Suppressor macrophage treated with lipopolysaccharide for 4 hours (primary cell): ENCODE data around the gene CCDC171.

ENCODE experiments used
- DNase-seq: peaks from one replicate; pipeline ENCODE4 v3.0.0-alpha.2; 2020

The CCDC171 gene

DNA sequence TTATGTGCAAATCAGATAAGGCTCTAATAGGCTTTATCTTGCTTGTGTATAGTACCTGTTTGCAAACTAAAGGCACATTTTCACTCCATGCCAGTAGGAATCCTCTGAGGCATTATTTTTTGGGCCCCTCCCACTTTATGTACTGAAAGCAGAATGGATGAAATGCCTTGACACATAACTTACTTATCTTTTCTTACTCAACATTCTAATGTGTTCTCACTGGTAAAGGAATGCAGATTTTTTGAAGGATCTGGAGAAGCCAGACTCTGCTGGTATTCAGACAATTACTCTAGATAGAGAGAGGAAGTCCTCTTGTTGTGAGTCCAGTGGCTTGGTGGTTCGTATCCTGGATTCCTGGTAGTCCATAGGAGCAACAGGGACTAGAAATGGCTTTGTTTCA, 336.7 kb downstream of the CCDC171 start:
- DNase-seq, result no peak

DNA sequence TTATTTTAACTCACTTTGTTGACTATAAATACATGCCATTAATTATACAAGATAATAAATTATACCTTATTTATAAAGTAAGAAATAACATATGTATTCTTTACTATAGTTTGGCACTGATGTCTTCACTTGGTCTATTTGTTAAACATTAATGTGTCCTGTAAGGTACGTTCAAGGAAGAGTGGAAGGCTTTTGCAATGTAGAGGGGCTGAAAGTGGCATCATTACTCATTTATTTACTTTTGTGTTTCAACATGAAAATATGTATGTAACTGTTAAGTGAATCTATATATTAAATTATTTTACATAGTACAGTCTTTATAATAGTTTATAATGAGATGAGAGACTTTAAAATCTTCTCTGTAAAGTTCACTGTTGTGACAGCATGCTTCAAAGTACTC, 348.7 kb downstream of the CCDC171 start:
- DNase-seq, result no peak

DNA sequence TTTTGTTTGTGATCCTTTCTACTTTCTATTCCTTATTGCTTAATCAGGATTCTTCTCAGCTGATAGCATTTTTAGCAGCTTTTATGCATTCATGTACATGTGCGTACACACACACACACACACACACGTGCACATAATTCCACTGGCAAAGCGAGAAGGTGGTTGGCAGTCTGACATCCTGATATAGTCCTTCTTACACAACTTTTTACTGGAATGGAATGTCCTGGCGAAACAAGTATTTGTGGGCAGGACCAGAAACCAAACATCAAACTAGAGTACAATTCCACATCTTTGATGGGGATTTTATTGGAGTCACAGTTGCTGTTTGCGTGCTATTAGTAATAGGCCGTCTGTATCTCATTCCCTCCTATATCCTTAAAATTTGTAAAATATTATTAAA, 356.5 kb downstream of the CCDC171 start:
- DNase-seq, result no peak

DNA sequence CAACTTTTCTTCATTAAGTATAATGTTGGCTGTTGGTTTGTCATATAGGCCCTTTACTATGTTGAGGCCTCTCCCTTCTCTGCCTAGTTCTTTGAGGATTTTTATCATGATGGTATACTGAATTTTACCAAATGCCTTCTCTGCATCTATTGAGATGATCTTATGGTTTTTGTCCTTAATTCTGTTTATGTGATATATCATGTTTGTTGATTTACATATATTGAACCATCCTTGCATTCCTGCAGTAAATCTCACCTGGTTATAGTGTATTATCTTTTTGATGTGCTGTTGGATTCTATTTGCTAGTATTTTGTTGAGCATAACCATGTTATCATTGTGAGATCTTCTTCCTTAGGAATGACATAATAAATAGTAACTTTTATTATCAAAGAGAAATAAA, 362.9 kb downstream of the CCDC171 start:
- DNase-seq, result no peak

DNA sequence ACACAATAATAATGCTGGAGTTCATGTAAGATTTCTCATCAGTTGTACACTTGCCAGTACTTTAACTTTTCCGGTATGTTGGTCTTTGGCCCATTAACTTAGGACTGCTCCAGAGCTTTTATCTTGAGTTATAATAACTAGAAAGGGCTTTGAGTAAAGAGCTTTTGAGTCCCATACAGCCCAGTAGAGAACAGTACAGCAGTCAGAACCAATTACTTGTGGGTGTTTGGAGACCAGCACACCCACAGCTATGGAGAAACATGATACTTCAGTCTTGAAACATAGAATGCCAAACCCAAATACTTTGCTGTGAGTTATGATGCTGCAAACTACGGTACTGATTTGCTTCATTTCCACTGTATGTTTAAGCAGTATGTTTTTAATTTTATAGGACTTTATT, 374.3 kb downstream of the CCDC171 start:
- DNase-seq, result no peak

DNA sequence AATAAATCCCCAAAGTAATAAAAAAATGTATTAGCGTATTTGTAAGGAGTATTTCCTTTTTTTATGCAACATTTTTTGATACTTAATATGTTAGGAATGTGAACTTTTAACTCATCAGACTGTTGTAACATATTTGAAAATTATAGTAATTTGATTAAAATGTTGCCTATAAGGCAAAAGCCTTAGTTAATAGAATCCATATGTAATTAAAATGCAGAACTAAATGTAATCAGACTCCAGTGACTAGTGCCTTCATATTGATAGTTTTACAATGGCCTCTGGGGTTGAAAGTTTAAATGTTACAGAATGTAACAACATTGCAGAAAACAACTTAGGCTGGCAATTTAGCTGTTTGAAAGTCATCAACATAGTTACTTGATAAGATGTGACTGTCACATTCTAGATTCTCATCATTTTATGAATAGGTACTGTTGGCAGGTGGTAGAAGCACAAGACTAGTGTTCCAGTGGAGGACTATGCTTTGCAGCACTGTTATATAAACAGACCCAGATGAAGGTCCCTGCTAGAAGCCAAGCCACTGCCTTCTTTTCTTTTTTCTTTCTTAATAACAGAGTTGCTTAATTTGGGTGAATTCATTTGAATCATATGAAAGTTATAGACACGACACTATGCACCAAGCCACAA, 382.9 kb downstream of the CCDC171 start:
- DNase-seq, result no peak

DNA sequence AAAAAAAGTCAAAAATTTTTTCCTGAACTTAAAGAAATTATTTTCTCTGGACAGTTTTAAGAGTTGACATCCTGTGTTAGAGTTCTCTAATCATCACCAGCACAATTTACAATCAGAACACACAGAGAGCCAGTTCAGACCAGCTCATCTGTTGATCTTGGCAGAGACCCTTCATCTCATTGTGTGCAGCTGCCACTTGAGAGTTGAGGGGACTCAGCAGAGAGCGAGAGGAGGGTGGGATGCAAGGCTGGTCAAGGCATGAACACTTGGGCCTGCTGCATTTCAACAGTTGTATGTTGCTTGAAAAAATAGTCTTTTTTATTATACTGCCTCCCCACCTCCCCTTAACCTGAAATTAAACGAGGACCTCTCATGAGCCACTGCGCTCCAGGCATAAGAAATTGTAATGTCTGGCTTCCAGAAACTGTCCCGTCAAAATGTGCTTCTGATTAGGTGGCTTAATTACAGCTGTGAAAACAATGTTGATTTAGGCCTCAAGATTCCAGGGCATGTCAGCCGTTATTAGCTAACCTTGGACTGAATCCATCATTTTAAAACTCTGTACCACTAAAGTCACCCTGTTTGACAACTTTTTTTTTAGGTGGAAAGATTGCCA, 383.6 kb downstream of the CCDC171 start:
- no peak for DNase-seq

DNA sequence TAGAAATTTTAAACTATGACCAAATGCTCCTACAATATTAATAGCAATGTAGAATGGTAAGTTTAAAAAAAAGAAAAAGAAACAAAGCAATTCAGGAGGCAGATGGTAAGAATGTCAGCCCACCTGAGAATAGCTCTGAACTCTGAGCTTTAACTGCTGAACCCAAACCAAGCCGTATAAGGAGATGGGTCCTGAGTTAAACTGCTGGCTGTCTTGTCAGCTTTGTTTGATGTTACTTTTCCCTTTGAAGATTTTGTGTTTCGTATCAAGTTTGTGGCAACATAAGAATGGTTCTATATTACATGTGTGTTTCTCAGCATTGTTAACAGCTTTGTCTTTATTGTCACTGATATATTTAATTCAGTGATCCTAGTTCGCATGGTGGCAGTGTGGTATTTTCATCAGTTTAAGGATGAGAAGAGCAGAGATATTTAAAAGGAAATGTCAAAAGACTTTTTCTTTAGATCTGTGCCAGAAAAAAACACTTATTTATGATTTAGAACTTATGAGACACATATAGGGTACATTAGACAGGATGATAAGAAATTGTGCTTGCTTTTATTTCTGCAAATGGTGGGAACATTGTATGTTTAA, 390.1 kb downstream of the CCDC171 start:
- no peak for DNase-seq

DNA sequence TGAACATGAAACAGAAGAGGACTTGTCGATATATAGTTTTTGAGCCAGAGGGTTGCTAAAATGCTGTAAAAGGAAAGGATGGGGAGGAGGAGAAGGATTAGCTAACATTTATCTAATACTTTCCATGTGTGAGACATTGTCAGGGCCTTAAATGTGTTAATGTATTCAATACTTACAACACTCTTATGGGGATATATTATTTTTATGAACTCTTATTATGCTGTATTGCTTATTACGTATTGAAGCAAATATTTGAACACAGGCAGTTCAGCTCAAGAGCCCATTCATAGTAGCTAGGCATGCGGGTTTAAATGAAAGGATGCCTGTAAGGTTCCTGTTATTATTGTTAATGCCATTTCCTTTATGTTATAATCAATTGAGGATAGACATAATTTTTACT, 391.5 kb downstream of the CCDC171 start:
- no peak for DNase-seq

DNA sequence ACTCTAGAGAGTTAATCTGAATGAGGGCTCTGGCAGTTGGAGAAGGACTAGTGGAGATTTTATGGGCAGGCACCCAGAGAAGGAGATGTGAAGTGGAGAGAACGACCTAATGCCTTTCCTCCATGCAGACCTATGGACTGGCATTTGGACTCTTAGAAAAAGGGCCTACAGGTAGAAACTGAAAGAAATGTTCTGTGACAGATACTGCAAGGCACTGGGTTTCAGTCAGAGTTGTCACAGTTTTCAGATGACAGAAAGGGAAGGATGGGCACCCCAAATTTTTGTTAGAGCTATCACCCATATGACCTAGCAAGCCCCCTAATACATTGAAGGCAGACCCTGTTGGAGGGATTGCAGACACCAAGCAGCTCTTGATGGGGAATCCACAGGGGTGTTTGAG, 406.8 kb downstream of the CCDC171 start:
- no peak for DNase-seq

DNA sequence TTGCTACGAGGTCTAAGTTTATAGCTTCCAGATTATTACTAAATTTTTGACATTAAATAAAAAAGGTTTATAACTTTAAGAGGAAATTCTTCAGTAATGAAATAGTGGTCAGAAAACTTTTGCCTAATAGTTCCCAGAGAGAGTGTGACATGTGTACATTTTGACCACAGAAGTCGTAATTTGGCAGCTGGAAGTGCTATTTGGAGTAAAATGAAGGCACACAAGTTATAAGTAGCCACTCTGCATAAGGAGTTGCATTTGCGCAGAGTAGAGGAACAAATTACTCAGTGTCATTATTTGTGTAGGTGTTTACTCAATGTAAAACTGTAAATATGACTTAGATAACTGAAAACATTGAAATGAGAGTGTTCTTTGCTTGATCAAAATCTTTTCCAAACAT, 408.4 kb downstream of the CCDC171 start:
- DNase-seq, result no peak

DNA sequence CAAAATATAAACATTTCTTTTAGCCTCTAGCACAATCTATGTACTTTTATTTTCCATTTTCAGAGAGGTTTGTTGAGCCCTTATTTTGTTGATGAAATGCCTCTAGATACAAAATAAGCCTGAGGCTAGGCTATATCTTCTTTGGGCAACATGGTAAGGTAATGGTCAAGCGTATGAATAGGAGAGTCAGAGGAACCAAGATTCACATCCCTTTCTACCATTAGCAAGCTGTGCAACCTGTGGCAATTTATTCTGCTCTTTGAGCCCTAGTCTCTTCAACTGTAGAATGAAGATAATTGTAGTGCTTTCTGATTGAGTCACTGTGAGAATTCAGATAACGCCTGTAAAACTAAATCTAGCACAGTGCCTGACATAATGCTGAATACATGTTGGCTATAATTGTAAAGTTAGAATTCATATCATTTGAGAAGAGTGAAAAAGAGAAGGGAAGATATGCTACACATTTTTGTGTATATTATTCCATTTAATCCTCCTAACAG, 412.5 kb downstream of the CCDC171 start:
- no peak for DNase-seq

DNA sequence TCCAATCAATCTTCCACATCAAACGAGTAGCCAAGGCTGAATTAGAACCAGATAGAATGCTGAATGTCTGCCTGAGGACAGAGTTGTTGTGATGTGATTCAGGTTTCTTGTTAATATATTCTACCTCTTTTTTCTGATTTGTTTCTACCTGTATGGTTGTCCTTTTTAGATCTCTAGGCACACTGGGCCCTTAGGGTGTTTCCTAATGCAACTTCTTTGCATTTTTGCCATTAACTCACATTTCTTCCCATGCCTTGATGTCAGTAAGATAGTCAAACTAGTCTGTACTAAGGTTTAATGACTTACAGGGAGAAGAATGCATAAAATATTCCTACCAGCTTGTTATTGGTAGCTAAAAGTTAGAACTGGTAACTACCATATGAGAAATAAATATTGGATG, 413.6 kb downstream of the CCDC171 start:
- DNase-seq, result no peak

DNA sequence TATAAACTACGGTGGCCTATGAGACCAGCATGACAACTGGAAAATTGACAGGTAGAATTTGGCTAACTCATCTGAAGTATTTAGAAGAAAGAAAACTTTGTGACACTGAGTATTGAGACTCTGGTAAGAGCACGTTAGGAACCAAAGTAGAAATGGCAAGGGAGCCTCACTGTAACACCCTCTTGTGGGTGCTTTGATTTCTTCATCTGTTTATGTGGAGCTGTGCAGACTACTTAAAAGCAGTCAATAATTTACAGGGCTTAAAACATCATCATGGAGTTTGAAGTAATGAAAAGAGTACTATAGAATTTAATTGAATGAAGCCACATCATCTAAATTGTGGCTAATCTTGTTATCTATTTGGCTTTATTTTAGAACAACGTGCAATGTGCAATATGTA, 414.2 kb downstream of the CCDC171 start:
- no peak for DNase-seq

DNA sequence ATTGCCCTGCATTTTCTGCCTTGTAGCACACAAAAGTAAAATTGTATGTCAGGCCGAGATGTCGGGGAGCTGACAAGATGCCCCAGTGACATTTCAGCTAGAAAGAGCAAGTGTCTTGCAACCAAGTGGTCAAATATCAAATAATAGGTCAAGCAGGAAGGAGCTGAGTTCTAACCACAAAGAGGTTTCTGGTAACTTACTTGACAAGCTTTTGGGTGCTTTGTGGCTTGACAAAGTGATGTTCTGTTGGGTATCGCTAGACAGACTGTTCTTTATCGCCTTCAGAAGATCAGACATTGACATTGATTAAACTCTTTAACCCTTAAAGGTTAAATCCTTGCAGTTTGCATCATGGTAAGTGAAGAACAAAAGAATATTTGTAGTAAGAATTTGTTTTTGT, 419.9 kb downstream of the CCDC171 start:
- no peak for DNase-seq

DNA sequence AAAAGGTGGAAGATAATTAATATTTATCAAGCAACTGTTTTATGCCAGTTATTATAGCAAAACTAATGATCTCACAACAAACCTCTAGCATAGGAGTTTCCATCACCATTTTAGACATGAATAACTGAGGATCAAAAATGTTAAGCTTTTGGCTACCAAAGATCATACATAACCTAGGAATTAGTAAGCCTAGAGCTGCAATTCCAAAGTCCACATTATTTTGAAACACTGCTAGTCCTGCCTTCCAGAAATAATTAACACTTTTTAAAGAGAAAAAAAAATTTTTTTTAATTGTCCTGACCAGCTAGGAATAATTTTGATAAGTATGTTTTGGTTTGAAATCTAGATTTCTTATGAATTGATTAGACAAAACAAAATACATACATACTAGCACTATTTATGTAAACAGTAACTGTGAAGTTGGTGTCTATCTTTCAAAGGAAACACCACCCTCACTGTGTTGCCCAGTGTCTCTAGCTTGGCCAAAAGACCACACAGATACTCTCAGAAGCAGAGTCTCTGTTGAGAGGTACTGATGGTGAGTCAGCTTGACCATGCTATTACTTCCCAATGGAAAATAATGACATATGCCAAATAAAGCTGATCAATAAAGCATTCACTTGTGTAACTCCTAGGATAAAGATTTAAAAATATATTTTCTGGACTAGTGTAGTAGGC, 422.4 kb downstream of the CCDC171 start:
- DNase-seq, result no peak

DNA sequence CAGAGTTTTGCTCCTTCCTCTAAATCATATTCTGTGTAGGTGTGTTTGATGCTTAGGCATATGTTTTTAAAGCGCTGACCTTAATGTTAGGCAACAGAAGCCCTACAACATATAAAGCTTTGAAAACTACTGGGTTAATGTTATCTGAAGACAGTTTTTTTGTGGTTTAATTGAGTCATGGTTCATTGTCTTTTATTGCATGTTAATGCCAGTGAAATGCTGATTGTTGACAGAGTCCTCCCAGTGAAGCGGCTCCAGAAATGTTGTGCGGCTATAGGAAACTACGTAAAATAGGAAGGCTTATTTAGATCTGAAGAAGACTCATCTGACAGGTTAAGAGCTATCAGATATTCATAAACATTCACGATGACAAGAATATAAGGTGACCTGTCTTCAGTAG, 424.6 kb downstream of the CCDC171 start:
- no peak for DNase-seq

DNA sequence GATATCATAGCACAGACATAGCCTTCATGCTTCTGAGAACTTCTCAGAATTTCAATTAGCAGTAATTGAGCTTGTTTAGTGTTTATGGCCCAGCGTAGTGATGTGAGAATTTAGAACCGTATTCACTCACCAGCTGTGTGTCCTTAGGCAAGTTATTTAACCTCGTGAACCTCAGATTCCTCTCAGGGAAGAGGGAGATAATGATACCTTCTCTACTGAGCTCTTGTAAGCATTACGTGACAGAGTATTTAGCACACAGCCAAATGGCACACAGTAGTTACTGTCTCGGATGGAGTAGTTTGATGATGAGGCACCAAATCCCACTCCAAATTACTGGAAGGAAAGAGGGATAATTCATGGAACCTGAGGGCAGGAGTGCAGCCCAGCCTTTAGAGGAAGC, 429.3 kb downstream of the CCDC171 start:
- no peak for DNase-seq

DNA sequence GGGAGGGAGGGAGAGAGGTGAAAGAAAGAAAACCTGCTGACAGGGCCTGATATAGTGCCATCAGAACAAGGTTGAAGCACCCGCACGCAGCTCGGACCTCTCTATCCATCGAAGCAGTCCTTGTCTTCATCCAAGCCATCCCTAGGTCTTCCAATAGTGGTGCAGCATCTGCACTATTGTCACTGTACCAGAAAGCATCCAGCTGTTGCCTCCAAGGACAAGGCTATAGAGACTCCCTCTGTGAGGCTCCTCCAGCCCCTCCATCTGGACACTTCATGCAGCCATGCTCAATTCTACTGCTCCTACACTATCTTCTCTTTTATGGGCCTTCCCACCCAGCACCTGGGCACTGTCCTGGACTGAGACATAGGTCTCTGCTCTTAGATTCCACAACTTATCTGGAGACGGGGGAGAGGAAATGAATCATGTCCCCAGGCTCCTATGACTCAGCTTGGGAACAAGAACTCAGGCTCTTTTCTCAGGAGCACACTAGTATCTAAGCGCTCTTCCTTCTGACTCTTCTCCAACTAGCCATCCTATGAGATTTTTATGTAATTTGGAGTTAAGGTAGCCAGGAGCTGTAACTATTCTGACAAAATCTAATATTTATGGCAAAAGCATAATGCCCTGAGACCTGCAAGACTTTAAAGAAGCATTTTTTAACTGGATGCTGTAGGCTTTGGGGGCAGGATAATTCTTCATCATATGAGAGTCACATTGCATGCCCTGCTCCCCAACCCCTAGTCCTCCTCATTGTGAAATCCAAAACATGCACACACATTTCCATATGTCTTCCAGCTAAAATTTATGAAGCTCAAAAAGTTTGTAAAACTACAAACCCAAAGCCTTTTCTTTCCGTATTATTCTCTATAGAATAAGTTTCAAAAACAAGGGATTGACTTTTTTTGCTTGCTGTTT, 446.8 kb downstream of the CCDC171 start:
- no peak for DNase-seq

DNA sequence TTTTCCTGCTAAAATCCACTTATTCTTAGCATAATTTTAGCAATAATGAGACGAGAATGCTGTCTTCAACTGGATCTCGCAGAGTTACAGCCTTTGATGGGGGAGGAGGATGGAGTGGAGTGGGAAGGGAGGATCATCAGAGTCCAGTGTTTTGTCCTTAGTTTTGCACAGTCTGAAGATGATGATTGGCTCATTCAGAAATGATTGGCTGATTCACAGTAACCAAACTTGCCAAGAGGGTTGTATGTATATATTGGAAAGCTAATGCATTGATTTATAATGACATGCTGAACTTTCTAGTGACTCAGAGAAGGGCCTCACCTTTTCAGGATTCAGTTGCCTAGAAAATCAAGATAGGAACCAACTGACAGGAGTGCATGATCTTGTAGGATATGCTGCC, 448.0 kb downstream of the CCDC171 start:
- no peak for DNase-seq

DNA sequence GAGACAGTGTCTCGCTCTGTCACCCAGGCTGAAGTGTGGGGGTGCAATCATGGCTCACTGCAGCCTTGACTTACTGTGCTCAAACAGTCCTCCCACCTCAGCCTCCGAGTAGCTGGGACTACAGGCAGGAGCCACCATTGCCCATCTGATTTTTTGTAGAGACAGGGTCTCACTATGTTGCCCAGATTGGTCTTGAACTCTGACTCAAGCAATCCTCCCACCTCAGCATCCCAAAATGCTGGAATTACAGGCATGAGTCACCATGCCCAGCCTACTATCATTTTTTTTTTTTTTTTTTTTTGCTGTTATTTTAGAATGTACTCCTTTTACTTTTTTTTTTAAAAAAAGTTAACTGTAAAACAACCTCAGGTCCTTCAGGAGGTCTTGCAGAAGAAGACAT, 449.0 kb downstream of the CCDC171 start:
- DNase-seq, result no peak

DNA sequence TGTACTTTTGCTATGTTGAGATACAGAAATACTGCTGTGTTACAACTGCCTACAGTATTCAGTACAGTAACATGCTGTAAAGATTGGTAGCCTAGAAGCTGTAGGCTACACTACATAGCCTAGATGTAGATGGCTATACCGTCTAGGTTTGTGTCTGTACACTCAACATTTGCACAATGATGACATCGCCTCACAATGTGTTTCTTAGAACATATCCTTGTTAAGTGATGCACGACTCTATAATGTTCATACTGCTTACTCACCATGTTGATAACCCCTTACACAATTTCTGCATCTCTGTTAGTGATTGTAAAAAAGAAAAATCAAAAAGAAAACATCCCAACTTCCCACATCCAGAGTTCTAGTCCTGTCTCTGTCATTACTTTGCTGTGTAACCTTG, 450.0 kb downstream of the CCDC171 start:
- DNase-seq, result no peak

DNA sequence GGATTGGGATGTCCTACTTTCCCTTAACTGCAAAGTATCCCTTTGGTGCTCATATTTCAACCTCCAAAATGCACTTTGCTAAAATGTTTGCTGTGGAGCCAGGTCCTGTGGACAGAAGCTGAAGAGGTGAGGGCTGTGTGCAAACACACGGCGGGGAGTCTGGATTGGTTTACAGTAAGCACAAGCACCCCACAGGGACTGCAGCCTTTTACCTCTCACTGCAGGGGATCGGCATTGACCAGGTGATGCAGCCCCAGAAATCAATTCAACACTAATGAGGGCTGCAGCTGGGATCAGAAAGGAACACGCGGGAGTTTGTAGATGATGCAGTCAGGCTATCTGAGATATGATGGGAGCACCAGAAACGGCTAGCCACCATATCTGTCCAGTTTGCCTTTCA, 450.9 kb downstream of the CCDC171 start:
- DNase-seq, result no peak
